Left lobe of liver (tissue), 2 donors: ENCODE results near the gene C14orf93. TPM values are rescaled to one million over a fixed set of nuclear protein-coding genes. Genes with fewer than 3 reads are reported as not detected.
A peak's percentile ranks its signal among the peaks of the same experiment; 100 is the strongest.

ENCODE experiments used
- ATAC-seq: fragments of 200-7000 bp; cut with Tn5 transposase; one replicate; pipeline ENCODE4 v1.9.1; 2020; ENCODE audit warnings: mild to moderate bottlenecking, moderate library complexity
- DNase-seq: peaks from one replicate; pipeline ENCODE4 v3.0.0-alpha.2; 2020; ENCODE audit warnings: low spot score
- total RNA-seq: library from RNA; stranded (reverse); gene quantifications from one replicate; pipeline ENCODE4 v1.2.1, GENCODE V29; 2021
- donor health status: DM: no; HTN: no; CAD: no; lungs with moderate emphysema.
- donor health status: DM: no; HTN: yes; CAD: no.

Gene C14orf93
- total RNA-seq, 1 donor from 2014 or later: 4.3 TPM

- no peak for ATAC-seq
- no peak for DNase-seq
Measured at GRCh38 chr14:22996768-22997654, 12.9 kb downstream of the C14orf93 start.

GRCh38 chr14:22995889-22996625, 13.9 kb downstream of the C14orf93 start:
- ATAC-seq: no peak
- DNase-seq: no peak

GRCh38 chr14:22994762-22995275, 15.1 kb downstream of the C14orf93 start:
- ATAC-seq: peak; percentile 74
- DNase-seq: no peak

- DNase-seq (no peak), ATAC-seq (no peak)
Measured at GRCh38 chr14:22993517-22993916, 16.4 kb downstream of the C14orf93 start.

- no peak for ATAC-seq
Measured at GRCh38 chr14:22991852-22992251, 18.1 kb downstream of the C14orf93 start.

GRCh38 chr14:22987291-22987690, 22.7 kb downstream of the C14orf93 start:
- ATAC-seq: no peak
- DNase-seq: no peak

More at GRCh38 chr14:22991852-22992251, 18.1 kb downstream of the C14orf93 start:
- no peak for DNase-seq

GRCh38 chr14:22986508-22987054, 23.4 kb downstream of the C14orf93 start:
- peak; percentile 84 for DNase-seq
- peak; percentile 72 for ATAC-seq

- no peak for DNase-seq
- no peak for ATAC-seq
Measured at GRCh38 chr14:22985894-22986507, 23.9 kb downstream of the C14orf93 start.

GRCh38 chr14:22984959-22985658, 24.8 kb downstream of the C14orf93 start:
- no peak for ATAC-seq
- no peak for DNase-seq

- DNase-seq: peak; percentile 89
- ATAC-seq: peak; percentile 73
Measured at GRCh38 chr14:22982477-22983245, 27.3 kb downstream of the C14orf93 start, which contains the start of gene AJUBA. Gene AJUBA, minus strand, starts transcription at chr14:22982551. Its CDS starts 285 bp downstream, at chr14:22982266.

- no peak for DNase-seq
- peak; percentile 3 for ATAC-seq
Measured at GRCh38 chr14:22981876-22982476, 28.0 kb downstream of the C14orf93 start.

- ATAC-seq: peak; percentile 1
Measured at GRCh38 chr14:22981090-22981875, 28.7 kb downstream of the C14orf93 start.

GRCh38 chr14:22980672-22981089, 29.3 kb downstream of the C14orf93 start:
- peak; percentile 26 for ATAC-seq
- DNase-seq: no peak

More at GRCh38 chr14:22981090-22981875, 28.7 kb downstream of the C14orf93 start:
- peak; percentile 45 for DNase-seq

GRCh38 chr14:22979748-22980392, 30.1 kb downstream of the C14orf93 start:
- ATAC-seq (no peak), DNase-seq (no peak)

- DNase-seq (no peak), ATAC-seq (no peak)
Measured at GRCh38 chr14:22978981-22979671, 30.8 kb downstream of the C14orf93 start.

- ATAC-seq (no peak), DNase-seq (no peak)
Measured at GRCh38 chr14:22978487-22978837, 31.5 kb downstream of the C14orf93 start.
